Epithelial cell of esophagus (primary cell): Measurements from ENCODE around the gene CFAP61.

ENCODE experiments used
- DNase-seq: peaks from one replicate; pipeline ENCODE4 v3.0.0; 2010; ENCODE audit warnings: low read depth
- H3K4me3 ChIP-seq: 2 replicates; pipeline ENCODE4 v1.5.1; 2011; ENCODE audit warnings: mild to moderate bottlenecking, low read length, control low read depth
- CTCF ChIP-seq: IDR thresholded peaks from 2 replicates; pipeline ENCODE4 v1.5.1; 2011; ENCODE audit warnings: low read depth, mild to moderate bottlenecking, low read length, control low read depth, inconsistent platforms; ENCODE audit not compliant: insufficient read depth; ENCODE audit errors: missing control alignments

CFAP61 gene

GRCh38 chr20:20022498-20022897 is 29.8 kb upstream of the CFAP61 start:
- DNase-seq, result no peak
- TF ChIP-seq CTCF, result no peak
- H3K4me3 ChIP-seq, result no peak overlapping the region

GRCh38 chr20:20023395-20023794 is 28.9 kb upstream of the CFAP61 start:
- no peak for DNase-seq
- H3K4me3 ChIP-seq, result no peak overlapping the region
- no peak for TF ChIP-seq CTCF

- DNase-seq, result no peak
- no peak overlapping the region for H3K4me3 ChIP-seq
- TF ChIP-seq CTCF, result no peak
Observed at GRCh38 chr20:20024942-20025341, 27.4 kb upstream of the CFAP61 start.

- no peak for DNase-seq
- TF ChIP-seq CTCF, result no peak
- H3K4me3 ChIP-seq, result no peak overlapping the region
Observed at GRCh38 chr20:20027284-20027683, 25.0 kb upstream of the CFAP61 start.

GRCh38 chr20:20031790-20032189 is 20.5 kb upstream of the CFAP61 start:
- H3K4me3 ChIP-seq, result no peak overlapping the region
- TF ChIP-seq CTCF, result no peak
- DNase-seq, result no peak

GRCh38 chr20:20034486-20034885 is 17.8 kb upstream of the CFAP61 start:
- TF ChIP-seq CTCF, result no peak
- DNase-seq, result no peak
- H3K4me3 ChIP-seq, result no peak overlapping the region

GRCh38 chr20:20036756-20037155 is 15.6 kb upstream of the CFAP61 start:
- no peak for DNase-seq
- H3K4me3 ChIP-seq, result no peak overlapping the region
- no peak for TF ChIP-seq CTCF
